H1 (cell line): ENCODE data around the gene POLD1. TPM values are rescaled to one million over a fixed set of nuclear protein-coding genes. Genes with fewer than 3 reads are reported as not detected.

Experiments
- BCL11A ChIP-seq, 2 experiments: IDR thresholded peaks; one replicate each; pipeline ENCODE4 v1.6.1; 2011; ENCODE audit warnings: low read depth in 2 of 2, low read length in 2 of 2, mild to moderate bottlenecking in 2 of 2
- CBX8 ChIP-seq: fragments of 300-800, 300-1000 bp; sonication (generic); IDR thresholded peaks from 2 replicates; pipeline ENCODE4 v1.7.1; 2016; ENCODE audit warnings: low read depth, low read length, borderline replicate concordance
- CREB1 ChIP-seq: IDR thresholded peaks from 2 replicates; pipeline ENCODE4 v1.6.1; 2012; ENCODE audit warnings: inconsistent platforms
- KDM4A ChIP-seq: IDR thresholded peaks from one replicate; pipeline ENCODE4 v1.7.1; 2012; ENCODE audit warnings: low read depth, mild to moderate bottlenecking, moderate library complexity, low read length, inconsistent platforms; ENCODE audit not compliant: severe bottlenecking
- MAFK ChIP-seq: IDR thresholded peaks from 2 replicates; pipeline ENCODE4 v1.6.1; 2012; ENCODE audit warnings: low read depth, mild to moderate bottlenecking, improper control_type of control experiment, low read length
- NRF1 ChIP-seq: IDR thresholded peaks from 2 replicates; pipeline ENCODE4 v1.6.1; 2011; ENCODE audit warnings: mild to moderate bottlenecking, low read depth, low read length, improper control_type of control experiment
- SRF ChIP-seq: IDR thresholded peaks from 2 replicates; pipeline ENCODE4 v1.6.1; 2011; ENCODE audit warnings: mild to moderate bottlenecking, low read depth, low read length, moderate library complexity
- polyA plus RNA-seq, 7 experiments: library from polyadenylated mRNA; depleted of rRNA in 3 of 7; stranded (reverse) in 5 of 7; unstranded in 2 of 7; fragments of >200 nt in 5 of 7; fragments of 200-250 nt in 2 of 7; gene quantifications; 1 replicate in 5 of 7; 2 replicates in 1 of 7; 4 replicates in 1 of 7; pipeline versions ENCODE4 v1.2.1 to v1.2.3, GENCODE V29; 2011 to 2013; ENCODE audit warnings: missing spikeins in 2 of 7, mixed read lengths in 2 of 7
- total RNA-seq: library from RNA; stranded (reverse); fragmentation: NEBNext Ultra II Directional; extraction: Animal tissue kit (Norgen Biotek cat#: 25700); gene quantifications from 2 replicates; pipeline ENCODE4 v1.2.1, GENCODE V29; 2021
- TF ChIP-seq, protein P1 (sequence below): fragments of 300-600 bp; sonication (generic); IDR thresholded peaks from 2 replicates; pipeline ENCODE4 v1.7.1; 2012; ENCODE audit warnings: low read length, moderate library complexity, mild to moderate bottlenecking, inconsistent platforms; ENCODE audit not compliant: insufficient replicate concordance

Gene POLD1
- total and polyA plus RNA-seq, 2 of the 8 experiments (the other 6 are each of a cell fraction or from before 2014, with no cell fraction given), result 141 to 142 TPM

DNA sequence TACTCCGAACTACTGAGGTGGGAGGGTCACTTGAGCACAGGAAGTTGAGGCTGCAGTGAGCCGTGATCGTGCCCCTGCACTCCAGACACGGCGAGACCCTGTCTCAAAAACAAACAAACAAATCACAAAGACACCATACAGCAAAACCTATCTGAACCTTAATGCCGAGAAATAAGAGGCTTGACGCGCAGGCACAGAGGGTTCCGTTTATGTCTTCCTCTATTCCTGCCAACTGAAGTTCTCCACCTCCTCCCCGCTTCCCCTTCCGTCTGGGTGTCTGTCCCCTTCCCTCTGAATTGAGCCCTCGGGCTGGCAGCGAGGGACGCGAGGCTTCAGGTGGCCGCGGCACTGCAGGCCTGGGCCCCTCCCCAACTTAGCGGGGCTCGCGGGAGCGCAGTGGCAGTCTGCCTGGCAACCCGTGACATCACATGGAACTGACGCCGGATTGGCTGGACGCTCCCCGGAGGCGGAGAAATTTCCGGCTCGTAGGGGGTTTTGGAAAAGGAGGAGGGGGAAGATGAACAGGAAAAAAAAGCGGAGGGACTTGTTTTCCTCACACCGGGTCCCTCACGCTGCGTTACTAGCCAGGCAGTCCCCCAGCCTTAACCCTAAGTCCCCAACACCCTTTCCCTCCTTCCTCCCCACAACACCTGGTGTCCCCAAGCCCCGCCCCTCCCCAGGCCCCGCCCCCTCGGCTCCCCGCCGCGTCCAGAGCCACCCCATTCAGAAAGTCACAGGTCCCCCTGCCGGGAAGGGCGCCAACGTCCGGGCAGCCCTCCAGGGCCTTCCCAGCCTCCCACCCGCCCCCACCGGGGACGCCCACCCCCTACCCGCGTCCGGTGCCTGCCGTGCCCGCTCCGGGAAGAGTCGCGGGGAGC is 47.4 kb downstream of the POLD1 start (continued):
- TF ChIP-seq BCL11A (IDR thresholded peaks at IDR 0.05; ENCODE audit: low read depth in 2 of 2, low read length in 2 of 2) (no peak), NRF1 (no peak), CBX8 (no peak), KDM4A (peak; percentile 56), MAFK (no peak), CREB1 (peak; percentile 97), SRF (no peak)
- TF ChIP-seq, protein P1, sequence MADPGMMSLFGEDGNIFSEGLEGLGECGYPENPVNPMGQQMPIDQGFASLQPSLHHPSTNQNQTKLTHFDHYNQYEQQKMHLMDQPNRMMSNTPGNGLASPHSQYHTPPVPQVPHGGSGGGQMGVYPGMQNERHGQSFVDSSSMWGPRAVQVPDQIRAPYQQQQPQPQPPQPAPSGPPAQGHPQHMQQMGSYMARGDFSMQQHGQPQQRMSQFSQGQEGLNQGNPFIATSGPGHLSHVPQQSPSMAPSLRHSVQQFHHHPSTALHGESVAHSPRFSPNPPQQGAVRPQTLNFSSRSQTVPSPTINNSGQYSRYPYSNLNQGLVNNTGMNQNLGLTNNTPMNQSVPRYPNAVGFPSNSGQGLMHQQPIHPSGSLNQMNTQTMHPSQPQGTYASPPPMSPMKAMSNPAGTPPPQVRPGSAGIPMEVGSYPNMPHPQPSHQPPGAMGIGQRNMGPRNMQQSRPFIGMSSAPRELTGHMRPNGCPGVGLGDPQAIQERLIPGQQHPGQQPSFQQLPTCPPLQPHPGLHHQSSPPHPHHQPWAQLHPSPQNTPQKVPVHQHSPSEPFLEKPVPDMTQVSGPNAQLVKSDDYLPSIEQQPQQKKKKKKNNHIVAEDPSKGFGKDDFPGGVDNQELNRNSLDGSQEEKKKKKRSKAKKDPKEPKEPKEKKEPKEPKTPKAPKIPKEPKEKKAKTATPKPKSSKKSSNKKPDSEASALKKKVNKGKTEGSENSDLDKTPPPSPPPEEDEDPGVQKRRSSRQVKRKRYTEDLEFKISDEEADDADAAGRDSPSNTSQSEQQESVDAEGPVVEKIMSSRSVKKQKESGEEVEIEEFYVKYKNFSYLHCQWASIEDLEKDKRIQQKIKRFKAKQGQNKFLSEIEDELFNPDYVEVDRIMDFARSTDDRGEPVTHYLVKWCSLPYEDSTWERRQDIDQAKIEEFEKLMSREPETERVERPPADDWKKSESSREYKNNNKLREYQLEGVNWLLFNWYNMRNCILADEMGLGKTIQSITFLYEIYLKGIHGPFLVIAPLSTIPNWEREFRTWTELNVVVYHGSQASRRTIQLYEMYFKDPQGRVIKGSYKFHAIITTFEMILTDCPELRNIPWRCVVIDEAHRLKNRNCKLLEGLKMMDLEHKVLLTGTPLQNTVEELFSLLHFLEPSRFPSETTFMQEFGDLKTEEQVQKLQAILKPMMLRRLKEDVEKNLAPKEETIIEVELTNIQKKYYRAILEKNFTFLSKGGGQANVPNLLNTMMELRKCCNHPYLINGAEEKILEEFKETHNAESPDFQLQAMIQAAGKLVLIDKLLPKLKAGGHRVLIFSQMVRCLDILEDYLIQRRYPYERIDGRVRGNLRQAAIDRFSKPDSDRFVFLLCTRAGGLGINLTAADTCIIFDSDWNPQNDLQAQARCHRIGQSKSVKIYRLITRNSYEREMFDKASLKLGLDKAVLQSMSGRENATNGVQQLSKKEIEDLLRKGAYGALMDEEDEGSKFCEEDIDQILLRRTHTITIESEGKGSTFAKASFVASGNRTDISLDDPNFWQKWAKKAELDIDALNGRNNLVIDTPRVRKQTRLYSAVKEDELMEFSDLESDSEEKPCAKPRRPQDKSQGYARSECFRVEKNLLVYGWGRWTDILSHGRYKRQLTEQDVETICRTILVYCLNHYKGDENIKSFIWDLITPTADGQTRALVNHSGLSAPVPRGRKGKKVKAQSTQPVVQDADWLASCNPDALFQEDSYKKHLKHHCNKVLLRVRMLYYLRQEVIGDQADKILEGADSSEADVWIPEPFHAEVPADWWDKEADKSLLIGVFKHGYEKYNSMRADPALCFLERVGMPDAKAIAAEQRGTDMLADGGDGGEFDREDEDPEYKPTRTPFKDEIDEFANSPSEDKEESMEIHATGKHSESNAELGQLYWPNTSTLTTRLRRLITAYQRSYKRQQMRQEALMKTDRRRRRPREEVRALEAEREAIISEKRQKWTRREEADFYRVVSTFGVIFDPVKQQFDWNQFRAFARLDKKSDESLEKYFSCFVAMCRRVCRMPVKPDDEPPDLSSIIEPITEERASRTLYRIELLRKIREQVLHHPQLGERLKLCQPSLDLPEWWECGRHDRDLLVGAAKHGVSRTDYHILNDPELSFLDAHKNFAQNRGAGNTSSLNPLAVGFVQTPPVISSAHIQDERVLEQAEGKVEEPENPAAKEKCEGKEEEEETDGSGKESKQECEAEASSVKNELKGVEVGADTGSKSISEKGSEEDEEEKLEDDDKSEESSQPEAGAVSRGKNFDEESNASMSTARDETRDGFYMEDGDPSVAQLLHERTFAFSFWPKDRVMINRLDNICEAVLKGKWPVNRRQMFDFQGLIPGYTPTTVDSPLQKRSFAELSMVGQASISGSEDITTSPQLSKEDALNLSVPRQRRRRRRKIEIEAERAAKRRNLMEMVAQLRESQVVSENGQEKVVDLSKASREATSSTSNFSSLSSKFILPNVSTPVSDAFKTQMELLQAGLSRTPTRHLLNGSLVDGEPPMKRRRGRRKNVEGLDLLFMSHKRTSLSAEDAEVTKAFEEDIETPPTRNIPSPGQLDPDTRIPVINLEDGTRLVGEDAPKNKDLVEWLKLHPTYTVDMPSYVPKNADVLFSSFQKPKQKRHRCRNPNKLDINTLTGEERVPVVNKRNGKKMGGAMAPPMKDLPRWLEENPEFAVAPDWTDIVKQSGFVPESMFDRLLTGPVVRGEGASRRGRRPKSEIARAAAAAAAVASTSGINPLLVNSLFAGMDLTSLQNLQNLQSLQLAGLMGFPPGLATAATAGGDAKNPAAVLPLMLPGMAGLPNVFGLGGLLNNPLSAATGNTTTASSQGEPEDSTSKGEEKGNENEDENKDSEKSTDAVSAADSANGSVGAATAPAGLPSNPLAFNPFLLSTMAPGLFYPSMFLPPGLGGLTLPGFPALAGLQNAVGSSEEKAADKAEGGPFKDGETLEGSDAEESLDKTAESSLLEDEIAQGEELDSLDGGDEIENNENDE, result no peak
